GM19467 (cell line): ENCODE measurements around the gene TAGLN3.
A peak's percentile ranks its signal among the peaks of the same experiment; 100 is the strongest.

Experiments used
- ATAC-seq: cut with Tn5 transposase; IDR thresholded peaks from one replicate; pipeline ENCODE4 v1.9.1; 2021; ENCODE audit warnings: mild to moderate bottlenecking, moderate library complexity; ENCODE audit not compliant: unreplicated experiment

TAGLN3 gene

GRCh38 chr3:112043621-112044201, 45.0 kb downstream of the TAGLN3 start:
- peak; percentile 93 for ATAC-seq

- ATAC-seq = no peak
Measured at GRCh38 chr3:112046599-112046998, 47.9 kb downstream of the TAGLN3 start.

DNA sequence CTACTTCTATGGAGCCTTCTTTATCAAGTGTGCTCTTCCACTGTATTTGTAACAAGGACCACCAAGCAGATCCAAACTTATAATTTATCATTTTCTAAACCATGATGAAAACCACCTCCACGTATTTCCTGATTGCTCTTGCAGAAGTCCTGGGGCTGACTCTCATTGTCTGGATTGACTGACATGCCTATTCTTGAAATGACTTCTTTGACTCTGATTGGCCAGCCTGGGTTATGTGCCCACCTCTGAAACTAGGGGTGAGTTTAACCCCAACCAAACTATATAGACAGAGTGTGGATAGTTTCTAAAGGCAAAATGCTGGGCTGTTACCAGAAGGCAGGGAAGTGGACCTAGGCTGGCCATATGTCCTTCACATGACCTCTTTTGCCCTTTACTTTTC, 48.5 kb downstream of the TAGLN3 start:
- no peak for ATAC-seq

DNA sequence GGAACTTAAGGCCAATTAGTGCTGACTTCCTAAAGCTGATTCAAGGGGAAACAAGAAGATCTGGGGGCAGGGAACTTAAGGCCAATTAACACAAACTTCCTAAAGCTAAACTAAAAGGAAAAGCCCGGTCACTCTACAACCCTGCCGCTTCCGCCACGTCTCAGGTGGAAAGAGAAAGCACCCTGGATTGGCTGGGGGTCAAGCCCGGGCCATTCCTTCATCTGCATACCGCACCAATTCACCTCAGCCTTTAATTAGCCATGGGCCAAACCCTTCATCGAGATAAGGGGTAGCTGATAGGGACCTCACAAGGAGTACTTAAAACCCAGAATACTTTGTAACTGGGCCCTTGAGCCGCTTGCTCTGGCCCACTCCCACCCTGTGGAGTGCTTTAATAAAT, 50.2 kb downstream of the TAGLN3 start:
- no peak for ATAC-seq

DNA sequence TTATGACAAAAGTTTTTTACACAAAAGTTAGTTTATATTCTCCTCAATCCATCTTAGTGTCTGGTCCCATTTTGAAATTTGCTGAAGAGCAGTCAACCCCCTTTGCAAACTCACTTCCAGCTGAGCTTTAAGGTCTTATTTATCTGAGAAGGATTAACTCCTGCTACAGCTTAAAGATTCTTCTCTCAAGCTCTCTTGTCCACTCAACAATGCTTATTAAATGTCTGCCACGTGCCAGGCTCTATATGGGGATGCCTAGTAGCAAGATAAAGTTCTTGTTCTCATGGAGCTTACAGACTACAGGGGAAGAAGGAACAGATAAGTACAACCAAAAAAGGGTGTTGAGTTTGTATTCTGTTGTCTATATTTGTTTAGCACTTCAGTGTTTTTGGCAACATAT, 54.5 kb downstream of the TAGLN3 start:
- ATAC-seq = no peak

- no peak for ATAC-seq
Measured at GRCh38 chr3:112056451-112056929, 57.8 kb downstream of the TAGLN3 start.

DNA sequence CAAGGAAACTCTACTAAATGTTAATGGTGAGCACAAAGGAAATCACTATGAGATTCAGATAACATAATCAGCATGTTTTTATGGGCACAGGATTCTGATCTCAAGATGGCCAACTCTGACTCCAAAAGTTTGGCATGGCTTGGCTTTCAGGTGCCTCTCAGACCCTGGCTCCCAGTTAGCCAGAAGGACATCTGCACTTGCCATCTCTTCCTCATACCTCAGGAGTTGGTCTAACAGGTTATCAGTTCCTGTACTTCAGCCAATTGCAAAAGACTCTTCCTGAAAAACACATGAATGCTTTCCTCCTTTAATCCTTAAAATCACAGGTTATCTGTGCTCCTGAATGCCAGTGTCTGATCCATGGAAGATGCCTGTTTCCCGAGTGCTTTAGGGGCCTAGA, 60.8 kb downstream of the TAGLN3 start:
- no peak for ATAC-seq

DNA sequence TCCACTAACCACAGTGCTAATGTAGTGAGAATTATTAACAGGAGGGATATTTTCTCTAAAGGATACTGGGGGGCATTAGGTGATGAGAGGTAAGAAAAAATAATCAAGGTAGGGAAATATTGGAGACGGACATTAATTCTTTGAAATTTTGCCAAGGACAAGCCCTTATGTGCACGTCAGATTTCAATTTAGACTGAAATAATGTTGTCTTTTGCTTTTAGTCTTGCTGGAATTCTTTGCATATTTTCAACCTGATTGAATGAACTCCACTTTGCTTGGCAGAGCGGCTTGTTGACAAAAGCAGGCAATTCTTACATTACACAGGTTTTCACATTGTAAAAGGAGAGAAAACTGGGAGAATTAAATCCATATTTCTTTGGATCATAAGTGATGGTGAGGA, 62.4 kb downstream of the TAGLN3 start:
- ATAC-seq = no peak
